GM12872 (cell line): ENCODE results near the gene SEPHS2.

Experiments used
- TF ChIP-seq, protein P1 (sequence below): IDR thresholded peaks from 3 replicates; pipeline ENCODE4 v1.5.1; 2011; ENCODE audit warnings: low read depth, mild to moderate bottlenecking, low read length, moderate library complexity; ENCODE audit not compliant: insufficient read depth

SEPHS2 gene

DNA sequence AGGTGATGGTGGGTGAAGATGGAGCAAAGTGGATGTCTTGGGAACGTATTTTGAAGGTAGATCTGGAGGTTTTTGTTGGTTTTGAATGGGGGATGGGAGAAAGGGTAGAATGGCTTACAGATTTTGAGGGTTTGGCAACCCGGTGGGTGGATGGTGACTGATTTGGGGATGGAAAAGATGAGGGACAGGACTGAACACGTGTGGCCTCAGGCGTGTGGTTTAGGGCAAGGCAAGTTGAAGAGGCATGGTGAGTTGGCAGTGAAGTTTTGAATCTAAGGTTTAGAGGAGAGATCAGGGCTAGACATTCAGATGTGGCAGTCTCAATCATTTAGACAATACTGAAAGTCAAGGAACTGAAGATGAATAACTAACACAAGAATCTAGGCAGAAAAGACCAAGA is 10.8 kb downstream of the SEPHS2 start:
- TF ChIP-seq, protein P1, sequence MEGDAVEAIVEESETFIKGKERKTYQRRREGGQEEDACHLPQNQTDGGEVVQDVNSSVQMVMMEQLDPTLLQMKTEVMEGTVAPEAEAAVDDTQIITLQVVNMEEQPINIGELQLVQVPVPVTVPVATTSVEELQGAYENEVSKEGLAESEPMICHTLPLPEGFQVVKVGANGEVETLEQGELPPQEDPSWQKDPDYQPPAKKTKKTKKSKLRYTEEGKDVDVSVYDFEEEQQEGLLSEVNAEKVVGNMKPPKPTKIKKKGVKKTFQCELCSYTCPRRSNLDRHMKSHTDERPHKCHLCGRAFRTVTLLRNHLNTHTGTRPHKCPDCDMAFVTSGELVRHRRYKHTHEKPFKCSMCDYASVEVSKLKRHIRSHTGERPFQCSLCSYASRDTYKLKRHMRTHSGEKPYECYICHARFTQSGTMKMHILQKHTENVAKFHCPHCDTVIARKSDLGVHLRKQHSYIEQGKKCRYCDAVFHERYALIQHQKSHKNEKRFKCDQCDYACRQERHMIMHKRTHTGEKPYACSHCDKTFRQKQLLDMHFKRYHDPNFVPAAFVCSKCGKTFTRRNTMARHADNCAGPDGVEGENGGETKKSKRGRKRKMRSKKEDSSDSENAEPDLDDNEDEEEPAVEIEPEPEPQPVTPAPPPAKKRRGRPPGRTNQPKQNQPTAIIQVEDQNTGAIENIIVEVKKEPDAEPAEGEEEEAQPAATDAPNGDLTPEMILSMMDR = no peak

DNA sequence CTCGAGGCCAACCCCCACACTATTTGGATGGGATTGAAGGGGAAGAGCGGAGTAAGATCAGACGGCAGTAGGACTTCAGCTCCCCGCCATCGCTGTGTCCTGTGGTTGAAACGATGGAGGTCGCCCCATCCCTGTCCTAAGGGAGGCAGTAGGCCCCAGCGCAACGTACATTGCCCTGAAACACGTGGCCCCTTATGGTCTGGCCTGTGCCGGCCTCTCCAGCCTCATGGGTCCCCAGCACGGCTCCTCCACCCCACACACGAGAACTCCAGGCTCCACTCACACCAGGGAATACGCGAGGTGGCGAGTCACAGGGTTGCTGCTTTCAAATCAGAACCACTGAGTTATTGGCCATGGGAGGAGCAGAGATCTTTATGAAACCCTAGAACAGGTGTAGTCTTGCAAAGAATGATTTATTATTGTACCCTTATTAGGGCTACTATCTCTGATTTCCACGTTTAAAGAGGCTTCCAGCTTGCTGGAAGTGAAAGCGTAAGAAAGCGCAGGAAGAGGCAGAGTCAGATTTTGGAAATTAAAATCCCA is 15.2 kb downstream of the SEPHS2 start:
- TF ChIP-seq, protein P1 = no peak; the same call in 2 of the 3 replicates

DNA sequence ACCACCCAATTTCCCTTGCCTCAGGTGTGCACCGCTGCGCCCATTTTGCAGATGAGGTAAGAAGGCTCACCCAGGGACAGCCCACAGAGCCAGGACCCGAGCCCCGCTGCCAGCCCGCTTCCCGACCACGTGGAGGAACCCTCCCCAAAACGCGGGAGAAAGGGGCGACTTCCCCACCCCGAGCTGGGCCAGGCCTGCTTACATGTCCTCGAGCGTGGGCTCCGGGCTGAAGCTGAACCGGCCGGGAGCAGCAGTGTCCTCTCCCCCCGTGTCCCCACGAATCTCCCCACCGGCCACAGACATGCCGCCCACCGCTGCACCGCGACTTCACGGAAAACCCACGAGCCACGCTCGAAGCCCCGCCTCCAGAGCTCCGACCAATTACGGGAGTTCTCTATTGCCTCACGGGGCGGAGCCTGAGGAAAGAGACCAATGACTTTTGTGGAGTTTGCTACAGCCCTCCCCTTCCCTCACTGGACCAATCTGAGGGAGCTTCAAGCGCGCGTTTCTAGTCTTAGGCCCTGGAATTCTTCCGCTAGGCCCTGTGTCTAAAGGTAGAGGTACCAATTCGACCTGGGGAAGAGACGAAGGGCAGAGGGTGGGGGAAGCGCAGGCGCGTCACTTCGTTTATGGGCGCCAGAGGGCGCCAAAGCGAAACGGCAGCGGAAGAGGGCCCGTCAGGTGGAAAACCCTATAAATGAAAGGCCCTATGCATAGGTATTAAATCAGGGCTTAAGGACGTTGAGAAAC is 15.8 kb downstream of the SEPHS2 start, which contains the start of gene DCTPP1:
Gene DCTPP1, minus strand, starts transcription at position 353 of the 750 bp plus-strand sequence. Its CDS starts 50 bp downstream, at position 303.
- TF ChIP-seq, protein P1 = peak; percentile 84

DNA sequence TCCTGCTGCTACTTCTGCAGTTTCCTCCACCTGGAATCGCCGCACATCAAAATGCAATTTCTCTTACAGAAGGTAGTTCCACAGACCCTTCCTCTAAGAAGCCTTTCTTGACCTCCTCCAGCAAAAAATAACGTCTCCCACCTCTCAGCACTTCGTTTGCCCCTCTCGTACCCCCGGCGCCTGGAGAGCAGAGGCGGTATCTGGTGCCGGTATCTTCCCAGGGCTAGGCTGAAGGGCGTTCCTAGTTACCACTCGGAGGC is 16.3 kb downstream of the SEPHS2 start:
- TF ChIP-seq, protein P1 = no peak

DNA sequence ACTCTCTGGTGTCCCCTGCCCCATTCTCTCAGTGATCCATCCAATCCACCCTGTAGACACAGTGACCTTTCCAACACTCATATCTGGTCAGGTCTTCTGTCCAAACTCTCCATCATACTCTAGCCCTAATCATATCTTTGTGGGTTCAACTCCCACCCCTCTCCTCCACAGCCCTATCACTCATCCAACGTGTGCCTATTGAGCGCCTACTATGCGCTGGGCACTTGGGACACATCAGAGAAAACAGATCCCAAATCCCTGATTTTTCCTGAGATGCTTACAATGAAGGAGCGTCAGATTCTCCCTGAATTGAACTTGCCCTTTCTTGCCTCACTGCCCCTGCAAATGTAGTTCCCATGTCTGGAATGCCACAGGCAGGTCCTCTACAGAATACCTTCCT is 17.6 kb downstream of the SEPHS2 start:
- TF ChIP-seq, protein P1 = no peak

DNA sequence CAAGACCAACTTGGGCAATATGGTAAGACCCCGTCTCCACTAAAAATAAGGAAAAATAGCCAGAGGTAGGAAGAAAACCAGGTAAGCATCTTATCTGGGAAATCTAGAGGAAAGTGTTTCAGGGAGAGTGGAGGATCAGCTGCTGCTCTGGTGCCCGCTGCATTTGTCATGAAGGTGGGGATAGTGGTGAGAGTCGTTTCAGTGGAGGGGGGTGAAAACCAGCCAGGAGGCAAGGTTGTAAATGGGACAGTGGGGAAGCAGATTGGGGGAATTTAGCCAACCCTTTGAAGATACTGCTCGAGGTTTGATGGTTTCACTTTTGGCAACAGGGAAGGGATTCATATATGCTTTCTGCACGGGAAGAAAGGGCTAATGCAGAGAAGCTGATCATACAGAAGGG is 24.7 kb downstream of the SEPHS2 start:
- TF ChIP-seq, protein P1 = no peak

DNA sequence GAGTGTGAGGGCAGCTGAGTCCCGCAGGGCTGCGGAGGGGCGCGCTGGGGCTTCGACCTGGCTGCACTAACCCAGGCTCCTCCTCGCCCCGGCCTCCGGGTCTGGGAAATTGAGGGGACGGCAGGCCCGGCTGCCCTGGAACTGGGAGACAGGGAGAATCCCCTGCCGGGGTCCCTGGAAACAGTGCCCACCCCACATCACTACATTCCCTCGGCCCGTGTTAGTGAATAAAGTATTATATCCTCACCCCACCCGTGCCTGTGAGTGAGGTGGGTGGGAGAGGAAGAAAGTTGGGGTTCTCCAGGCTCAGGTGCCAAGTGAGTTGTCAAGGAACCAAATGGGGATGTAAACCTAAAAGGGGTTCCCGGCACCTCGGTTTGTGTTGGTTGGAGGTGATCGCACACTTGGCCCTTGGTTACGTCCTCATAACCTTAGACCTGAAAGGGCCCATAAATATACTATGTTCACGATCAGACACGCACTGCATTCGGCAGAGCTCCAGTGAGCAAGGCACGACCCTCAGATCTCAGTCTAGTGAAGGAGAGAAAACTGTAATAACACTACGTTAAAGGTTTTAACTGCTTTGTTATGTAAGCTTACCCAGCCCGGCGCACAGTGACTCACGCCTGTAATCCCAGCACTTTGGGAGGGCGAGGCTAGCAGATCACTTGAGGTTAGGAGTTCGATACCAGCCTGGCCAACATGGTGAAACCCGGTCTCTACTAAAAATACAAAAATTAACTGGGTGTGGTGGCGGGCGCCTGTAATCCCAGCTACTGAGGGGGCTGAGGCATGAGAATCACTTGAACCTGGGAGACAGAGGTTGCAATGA is 27.1 kb downstream of the SEPHS2 start:
- TF ChIP-seq, protein P1 = no peak
